Ovary (tissue), 9 donors: Measurements from ENCODE around the gene MATN3. TPM values are rescaled to one million over a fixed set of nuclear protein-coding genes. Genes with fewer than 3 reads are reported as not detected.
A peak's percentile ranks its signal among the peaks of the same experiment; 100 is the strongest.

ENCODE experiments used
- DNase-seq, 5 donors: peaks; one replicate each; pipeline ENCODE4 v3.0.0-alpha.2; 2019 to 2020
- H3K27ac ChIP-seq, 2 donors: fragments of 200-600 bp; one replicate each; pipeline versions ENCODE4 v1.5.1 to v1.8.0; 2019 to 2022
- H3K27me3 ChIP-seq: fragments of 200-600 bp; one replicate; pipeline ENCODE4 v1.8.0; 2022
- H3K36me3 ChIP-seq: fragments of 200-600 bp; sonication (generic); one replicate; pipeline ENCODE4 v1.5.1; 2019
- H3K4me1 ChIP-seq: one replicate; pipeline ENCODE4 v1.8.1; 2013; ENCODE audit warnings: mild to moderate bottlenecking, moderate library complexity; ENCODE audit not compliant: insufficient read depth
- H3K4me3 ChIP-seq: fragments of 200-600 bp; sonication (generic); one replicate; pipeline ENCODE4 v1.5.1; 2017
- H3K9me3 ChIP-seq, 2 donors: fragments of 200-600 bp in 1 of 2; sonication (generic) in 1 of 2; one replicate each; pipeline versions ENCODE4 v1.5.1 to v1.8.1; 2013 to 2019; ENCODE audit warnings: mild to moderate bottlenecking in 1 of 2, moderate library complexity in 1 of 2
- EP300 ChIP-seq: sonication (generic); formaldehyde crosslinking; IDR thresholded peaks from one replicate; pipeline ENCODE4 v1.6.1; 2017; ENCODE audit warnings: antibody characterized with exemption
- POLR2A ChIP-seq: fragments of 450-650 bp; IDR thresholded peaks from one replicate; pipeline ENCODE4 v1.6.1; 2017; ENCODE audit warnings: antibody characterized with exemption, mild to moderate bottlenecking, moderate library complexity
- WGBS, 3 donors: extraction: QIAGEN DNeasy Blood & Tissue Kit in 1 of 3; methylation state at CpG; one replicate each; pipeline versions ENCODE4 v1.1.5 to v1.1.7; 2013 to 2017; 5-methylcytosine and 5-hydroxymethylcytosine counted together
- intact Hi-C, 4 donors: fragments of 100-400 bp; cut with DNase I; formaldehyde crosslinking; loops; one replicate each; pipeline versions ENCODE4 v1.11.0 to v1.15.1; 2022 to 2023
- polyA plus RNA-seq, 2 donors: library from polyadenylated mRNA; stranded (reverse); fragments of 200-250 nt in 1 of 2; fragments of 350-450 nt in 1 of 2; fragmentation: Illumina TruSeq in 1 of 2; extraction: RNeasy Lipid Tissue Mini Kit (QIAGEN cat#74804) in 1 of 2; gene quantifications; one replicate each; pipeline ENCODE4 v1.2.3, GENCODE V29; 2013 to 2014
- total RNA-seq, 7 donors: library from RNA; depleted of rRNA in 2 of 7; stranded (reverse); fragments of >200 nt in 2 of 7; fragmentation: NEBNext Ultra II Directional in 3 of 7; extraction: Animal tissue kit (Norgen Biotek cat#: 25700) in 3 of 7; gene quantifications; one replicate each; pipeline versions ENCODE4 v1.1.0 to v1.2.4, GENCODE V29; 2016 to 2023
- TF ChIP-seq, protein P1 (sequence below), 3 donors: fragments of 450-650 bp in 2 of 3; fragments of 200-600 bp in 1 of 3; IDR thresholded peaks; one replicate each; pipeline versions ENCODE4 v1.5.1 to v1.8.0; 2016 to 2022; ENCODE audit warnings: antibody characterized with exemption in 3 of 3, mild to moderate bottlenecking in 1 of 3
- donor health status: DM: no; HTN: no; CAD: no; lungs with moderate emphysema.
- donor health status: DM: no; HTN: no; CAD: no.
- donor health status: Bipolar disorder and iron deficiency.
- donor health status: DM: yes; HTN: yes; CAD: no.
- donor health status: DM: no; HTN: no; CAD: no.
- donor health status: DM: yes; HTN: yes; CAD: no.

MATN3 gene
- total and polyA plus RNA-seq, 9 donors: 0.34 to 2.5 (median 0.73) TPM

GRCh38 chr2:20019747-20020146 lies 7.3 kb upstream of the MATN3 start:
- H3K9me3 ChIP-seq: no peaks in the 10 kb centered on the region
- H3K27me3 ChIP-seq: no peaks in the 10 kb centered on the region
- no peaks in the 10 kb centered on the region for H3K4me1 ChIP-seq
- 85 to 92% (median 85%) methylated on average over 4 of the region's 4 CpGs for WGBS, 3 donors
- no peak overlapping the region for H3K27ac ChIP-seq
- H3K4me3 ChIP-seq: no peak overlapping the region
- H3K36me3 ChIP-seq: no peaks in the 10 kb centered on the region
- no peak for TF ChIP-seq EP300
- TF ChIP-seq, protein P1, sequence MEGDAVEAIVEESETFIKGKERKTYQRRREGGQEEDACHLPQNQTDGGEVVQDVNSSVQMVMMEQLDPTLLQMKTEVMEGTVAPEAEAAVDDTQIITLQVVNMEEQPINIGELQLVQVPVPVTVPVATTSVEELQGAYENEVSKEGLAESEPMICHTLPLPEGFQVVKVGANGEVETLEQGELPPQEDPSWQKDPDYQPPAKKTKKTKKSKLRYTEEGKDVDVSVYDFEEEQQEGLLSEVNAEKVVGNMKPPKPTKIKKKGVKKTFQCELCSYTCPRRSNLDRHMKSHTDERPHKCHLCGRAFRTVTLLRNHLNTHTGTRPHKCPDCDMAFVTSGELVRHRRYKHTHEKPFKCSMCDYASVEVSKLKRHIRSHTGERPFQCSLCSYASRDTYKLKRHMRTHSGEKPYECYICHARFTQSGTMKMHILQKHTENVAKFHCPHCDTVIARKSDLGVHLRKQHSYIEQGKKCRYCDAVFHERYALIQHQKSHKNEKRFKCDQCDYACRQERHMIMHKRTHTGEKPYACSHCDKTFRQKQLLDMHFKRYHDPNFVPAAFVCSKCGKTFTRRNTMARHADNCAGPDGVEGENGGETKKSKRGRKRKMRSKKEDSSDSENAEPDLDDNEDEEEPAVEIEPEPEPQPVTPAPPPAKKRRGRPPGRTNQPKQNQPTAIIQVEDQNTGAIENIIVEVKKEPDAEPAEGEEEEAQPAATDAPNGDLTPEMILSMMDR (IDR thresholded peaks at IDR 0.05): no peak
- DNase-seq: no peak
- intact Hi-C loops: loop anchor here in 2 of 4 donors (5.0 to 10.0 kb wide), 2 partner anchors 73 to 75 kb away; no protein-coding TSS in a partner anchor

DNA sequence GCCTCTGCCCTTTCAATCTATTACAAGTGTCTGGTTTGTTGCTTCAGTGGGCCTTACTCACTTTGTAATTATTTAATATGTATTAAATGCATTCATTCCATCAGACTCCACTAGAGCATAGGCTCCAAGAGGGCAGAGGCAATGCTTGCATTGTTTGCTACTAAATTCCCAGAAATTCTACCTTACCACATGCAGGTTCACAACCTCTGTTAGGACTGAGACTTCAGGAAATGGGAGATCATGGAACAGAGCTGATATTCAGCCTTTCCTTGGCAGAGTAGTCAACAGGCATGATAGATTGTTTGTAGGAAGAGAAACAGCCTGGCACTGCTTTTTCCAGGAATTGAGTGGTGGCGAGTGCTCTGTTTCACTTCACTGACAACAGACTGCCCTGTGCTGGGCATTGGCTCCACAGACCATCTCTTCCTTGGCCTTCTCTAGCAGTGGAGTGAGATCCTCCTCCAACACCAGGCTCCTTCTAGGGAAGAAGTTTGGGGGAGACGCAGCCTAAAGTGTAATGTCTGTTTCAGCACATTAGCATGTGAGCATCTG lies 6.2 kb upstream of the MATN3 start:
- DNase-seq: no peak
- intact Hi-C loops: loop anchor here in 2 of 4 donors (5.0 to 10.0 kb wide), 2 partner anchors 74 to 76 kb away; no protein-coding TSS in a partner anchor
- TF ChIP-seq, protein P1 (IDR thresholded peaks at IDR 0.05): no peak
- TF ChIP-seq POLR2A (no peak), EP300 (no peak)
- Histone ChIP-seq H3K4me1 (no peaks in the 10 kb centered on the region), H3K27me3 (no peaks in the 10 kb centered on the region), H3K36me3 (no peaks in the 10 kb centered on the region), H3K9me3 (no peaks in the 10 kb centered on the region), H3K4me3 (no peak overlapping the region), H3K27ac (no peak overlapping the region)
- WGBS, 3 donors: 87 to 94% (median 92%) methylated on average over 2 of the region's 2 CpGs

DNA sequence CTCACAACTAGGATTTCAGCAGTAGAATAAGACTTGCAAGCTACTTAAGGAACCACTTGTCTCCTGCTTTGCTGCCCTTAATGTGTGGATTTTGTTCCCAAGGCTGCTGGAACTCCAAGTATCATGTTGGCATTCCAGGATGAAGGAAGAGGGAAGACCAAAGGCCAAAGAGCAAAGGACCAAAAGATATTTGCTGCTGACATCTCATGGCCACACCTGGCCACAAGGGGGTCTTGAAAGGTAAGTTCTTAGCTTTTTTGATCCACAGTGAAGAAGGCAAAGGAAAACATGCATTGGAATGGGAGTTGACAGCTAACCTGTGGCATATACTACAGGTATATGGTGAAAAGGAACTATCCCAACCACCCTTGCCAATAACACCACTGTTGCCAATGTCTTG lies 3.9 kb upstream of the MATN3 start:
- intact Hi-C loops: loop anchor here in 2 of 4 donors (5.0 to 10.0 kb wide), 2 partner anchors 76 to 78 kb away; no protein-coding TSS in a partner anchor
- no peak for DNase-seq
- Histone ChIP-seq H3K36me3 (no peaks in the 10 kb centered on the region), H3K27ac (no peak overlapping the region), H3K4me1 (peaks cover 8% of the 10 kb centered on the region), H3K27me3 (no peaks in the 10 kb centered on the region), H3K4me3 (no peak overlapping the region), H3K9me3 (no peaks in the 10 kb centered on the region)
- TF ChIP-seq EP300: no peak
- TF ChIP-seq, protein P1 (IDR thresholded peaks at IDR 0.05): no peak
- no peak for TF ChIP-seq POLR2A

DNA sequence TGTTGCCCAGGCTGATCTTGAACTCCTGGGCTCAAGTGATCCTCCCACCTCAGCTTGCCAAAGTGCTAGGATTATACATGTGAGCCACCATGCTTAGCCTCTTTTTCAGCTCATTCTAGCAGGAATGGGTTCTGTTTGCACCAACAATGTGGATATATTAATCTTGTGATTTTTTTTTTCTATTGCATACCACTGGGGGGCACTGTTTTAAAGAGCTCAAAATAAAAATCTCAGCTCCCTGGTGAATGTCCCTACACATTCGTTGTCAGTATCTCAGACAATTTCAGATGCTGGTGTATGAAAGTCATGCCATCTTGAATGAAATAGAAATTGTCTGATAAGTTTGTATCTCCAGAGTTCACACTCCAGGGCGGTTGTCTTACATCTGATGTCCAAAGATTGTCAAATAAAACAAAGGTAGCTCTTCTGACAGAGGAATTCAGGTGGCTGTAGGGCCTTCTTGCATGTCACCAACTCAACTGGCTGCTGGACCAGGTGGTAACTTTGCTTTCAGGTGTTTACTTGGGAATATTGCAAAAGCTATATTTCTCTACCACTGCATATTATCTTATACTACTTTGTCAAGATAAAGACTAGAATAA lies 3.1 kb upstream of the MATN3 start:
- Histone ChIP-seq H3K36me3 (no peaks in the 10 kb centered on the region), H3K4me1 (peaks cover 8% of the 10 kb centered on the region), H3K9me3 (no peaks in the 10 kb centered on the region), H3K4me3 (no peak overlapping the region), H3K27ac (no peak overlapping the region), H3K27me3 (no peaks in the 10 kb centered on the region)
- 14 to 16% (median 15%) methylated on average over 2 of the region's 2 CpGs for WGBS, 3 donors
- TF ChIP-seq, protein P1 (IDR thresholded peaks at IDR 0.05): peak in 2 of 3 donors; percentile 59 to 64
- no peak for TF ChIP-seq POLR2A
- intact Hi-C loops: loop anchor here in 3 of 4 donors (2.0 to 10.0 kb wide), 3 partner anchors 77 to 83 kb away; no protein-coding TSS in a partner anchor
- no peak for DNase-seq
